Activated naive CD4-positive, alpha-beta T cell treated with anti-CD3 and anti-CD28 coated beads for 36 hours (primary cell): ENCODE results near the gene USP6. TPM values are rescaled to one million over a fixed set of nuclear protein-coding genes. Genes with fewer than 3 reads are reported as not detected.
"Not testable (repeated sequence)": the region's sequence is repeated elsewhere in the genome, so short reads cannot be mapped to it uniquely, and the experiment has no call there.

Source experiments
- CTCF ChIA-PET: fragments of 350-600 bp; sonication (Branson Sonifier 250); formaldehyde crosslinking; loops from one replicate; lab custom pipeline; 2021; ENCODE audit warnings: antibody characterized with exemption; lab: Charles Lee
- DNase-seq: peaks from one replicate; pipeline ENCODE4 v3.0.0-alpha.2; 2020
- H3K27ac Mint-ChIP-seq: one replicate; pipeline ENCODE4 v1.8.0; 2021; ENCODE audit warnings: mild to moderate bottlenecking, mixed read lengths
- H3K27me3 Mint-ChIP-seq: one replicate; pipeline ENCODE4 v1.8.0; 2021; ENCODE audit warnings: low read depth, mixed read lengths
- H3K36me3 Mint-ChIP-seq: one replicate; pipeline ENCODE4 v1.8.0; 2021; ENCODE audit warnings: low read depth, mixed read lengths
- H3K4me1 Mint-ChIP-seq: one replicate; pipeline ENCODE4 v1.8.0; 2021; ENCODE audit warnings: low read depth, mixed read lengths
- H3K4me3 Mint-ChIP-seq: one replicate; pipeline ENCODE4 v1.8.0; 2021; ENCODE audit warnings: mild to moderate bottlenecking, moderate library complexity, mixed read lengths
- H3K9me3 Mint-ChIP-seq: one replicate; pipeline ENCODE4 v1.8.0; 2021; ENCODE audit warnings: mixed read lengths
- intact Hi-C: fragments of 100-400 bp; cut with micrococcal nuclease; formaldehyde crosslinking; loops from one replicate; pipeline ENCODE4 v1.15.1; 2023
- total RNA-seq, 2 experiments: library from RNA; stranded (reverse); gene quantifications; one replicate each; pipeline ENCODE4 v1.2.3, GENCODE V29; 2021

The USP6 gene
- total RNA-seq, 2 experiments from 2014 or later = 0.05 TPM; not detected in 1

DNA sequence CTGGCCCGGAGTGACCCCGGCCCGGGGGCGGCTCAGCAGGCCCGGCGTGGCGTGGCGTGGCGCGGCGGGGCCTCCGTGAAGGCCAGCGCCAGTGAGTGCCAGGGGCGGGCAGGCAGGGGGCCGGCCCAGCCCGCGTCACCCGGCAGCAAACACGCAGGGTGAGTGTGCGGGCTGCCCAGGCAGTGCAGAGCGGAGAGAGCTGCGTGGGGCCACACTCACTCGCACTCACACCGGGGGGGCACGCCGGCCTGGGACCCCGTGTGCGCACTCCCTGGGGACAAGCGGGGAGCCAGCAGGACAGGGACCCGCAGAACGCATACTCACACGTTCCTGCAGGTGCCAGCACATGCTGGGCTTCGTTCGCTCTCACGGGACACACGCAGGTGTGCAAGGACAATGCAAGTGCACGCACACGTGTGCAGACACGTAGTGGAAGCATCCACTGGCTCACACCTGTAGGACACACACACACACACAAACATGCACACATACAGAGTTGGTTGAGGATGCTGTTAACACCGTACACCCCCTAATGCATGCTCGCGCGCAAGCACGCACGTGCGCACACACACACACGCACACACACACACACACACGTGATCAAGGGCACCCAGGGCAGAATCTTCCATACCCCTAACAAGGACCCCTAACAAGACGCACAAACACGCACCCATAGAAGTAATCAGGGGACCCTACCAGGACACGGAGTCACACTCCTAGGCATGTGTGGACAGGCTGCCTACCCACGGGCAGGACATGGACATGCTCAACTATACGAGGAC is 7.7 kb downstream of the USP6 start:
- Mint-ChIP-seq H3K9me3 (no peaks in the 10 kb centered on the region), H3K27ac (no peak overlapping the region), H3K4me3 (no peak overlapping the region), H3K27me3 (peaks cover 34% of the 10 kb centered on the region), H3K36me3 (no peaks in the 10 kb centered on the region), H3K4me1 (peaks cover 4% of the 10 kb centered on the region)
- CTCF ChIA-PET = no interaction called here
- no peak for DNase-seq
- intact Hi-C loops = no loop called here

DNA sequence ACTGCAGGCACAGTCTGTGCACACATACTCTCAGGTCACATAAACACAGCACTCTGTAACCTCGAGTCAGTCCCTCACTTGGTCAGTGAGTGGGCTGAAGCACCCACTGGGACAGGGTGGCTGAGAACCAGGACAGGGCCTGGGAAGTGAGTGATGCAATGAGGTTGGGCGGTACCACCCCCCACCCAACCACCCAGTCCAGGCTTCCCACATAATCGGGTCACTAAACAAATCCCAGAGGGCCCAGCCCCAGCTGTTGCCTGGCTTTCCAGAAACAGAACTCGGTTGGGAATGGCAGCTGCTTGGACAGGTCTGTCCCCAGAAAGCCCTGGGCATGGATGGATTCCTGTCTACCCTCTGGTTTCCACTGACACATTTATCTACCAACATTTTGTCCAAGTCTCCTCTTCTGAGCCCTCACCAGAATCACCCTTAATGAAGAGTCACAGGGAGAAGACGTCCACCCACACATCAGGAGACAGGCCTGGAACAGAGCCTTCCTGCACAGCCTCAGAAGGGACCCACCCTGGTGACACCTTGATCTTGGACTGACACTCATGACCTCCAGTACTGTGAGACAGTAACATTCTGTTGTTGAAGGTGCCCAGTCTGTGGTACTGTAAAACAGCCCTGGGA is 8.4 kb downstream of the USP6 start:
- H3K36me3 Mint-ChIP-seq, H3K27ac Mint-ChIP-seq, DNase-seq, H3K9me3 Mint-ChIP-seq, CTCF ChIA-PET, H3K4me1 Mint-ChIP-seq, intact Hi-C loops, H3K4me3 Mint-ChIP-seq: not testable (repeated sequence)
- H3K27me3 Mint-ChIP-seq = peaks cover 34% of the 10 kb centered on the region

DNA sequence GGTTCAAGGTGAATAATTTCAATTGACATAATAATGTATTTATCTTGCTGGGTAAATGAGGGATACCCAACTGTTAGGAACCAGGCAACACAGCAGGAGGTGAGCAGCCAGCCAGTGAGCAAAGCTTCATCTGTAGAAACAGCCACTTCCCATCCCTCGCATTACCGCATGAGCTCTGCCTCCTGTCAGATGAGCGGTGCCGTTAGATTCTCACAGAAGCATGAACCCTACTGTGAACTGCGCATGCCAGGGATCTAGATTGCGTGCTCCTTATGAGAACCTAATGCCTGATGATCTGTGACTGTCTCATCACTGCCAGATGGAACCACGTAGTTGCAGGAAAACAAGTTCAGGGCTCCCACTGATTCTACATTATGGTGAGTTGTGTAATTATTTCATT is 9.1 kb downstream of the USP6 start:
- H3K4me3 Mint-ChIP-seq, H3K27ac Mint-ChIP-seq, intact Hi-C loops, DNase-seq, H3K4me1 Mint-ChIP-seq, H3K9me3 Mint-ChIP-seq, H3K36me3 Mint-ChIP-seq, CTCF ChIA-PET: not testable (repeated sequence)
- H3K27me3 Mint-ChIP-seq = peaks cover 34% of the 10 kb centered on the region

DNA sequence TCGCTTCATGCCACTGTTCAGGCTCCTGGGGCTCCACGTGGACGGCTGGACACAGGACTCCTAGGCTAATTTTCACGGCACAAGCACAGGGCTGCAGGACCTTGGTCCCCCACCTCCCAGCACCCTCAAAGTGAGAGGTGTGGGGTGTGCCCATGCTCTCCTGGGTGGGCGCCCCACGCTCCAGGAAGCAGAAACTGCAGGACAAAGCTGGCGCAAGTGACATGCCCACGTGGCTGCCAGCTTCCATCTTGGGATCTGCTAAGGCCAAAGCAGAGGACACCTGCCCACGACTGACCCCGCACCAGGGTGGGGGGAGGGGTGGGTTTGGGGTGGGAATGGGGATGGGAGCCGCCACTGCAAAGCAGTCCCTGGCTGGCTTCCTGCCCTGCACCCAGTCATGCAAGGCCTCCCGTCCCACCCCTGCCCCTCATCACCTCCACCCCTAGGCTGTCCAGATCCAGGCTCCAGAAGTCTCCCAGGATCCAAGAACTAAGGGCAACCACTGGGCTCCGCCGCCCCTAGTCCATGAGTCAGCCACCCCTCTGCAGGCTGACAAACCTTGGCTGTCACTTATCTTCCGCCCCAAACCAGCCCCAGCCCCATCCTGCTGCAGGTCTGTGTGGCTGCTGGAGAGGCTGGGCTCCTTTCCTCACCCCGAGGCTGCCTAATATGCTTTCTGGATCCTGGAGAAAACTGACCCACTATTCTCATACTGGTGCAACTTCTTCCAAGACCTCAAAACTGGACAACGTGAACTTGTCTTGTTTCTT is 11.1 kb downstream of the USP6 start:
- no peak overlapping the region for H3K4me3 Mint-ChIP-seq
- CTCF ChIA-PET = no interaction called here
- intact Hi-C loops = no loop called here
- no peak overlapping the region for H3K27ac Mint-ChIP-seq
- no peaks in the 10 kb centered on the region for H3K9me3 Mint-ChIP-seq
- peaks cover 24% of the 10 kb centered on the region for H3K27me3 Mint-ChIP-seq
- DNase-seq = no peak
- H3K36me3 Mint-ChIP-seq = no peaks in the 10 kb centered on the region
- H3K4me1 Mint-ChIP-seq = peaks cover 4% of the 10 kb centered on the region

DNA sequence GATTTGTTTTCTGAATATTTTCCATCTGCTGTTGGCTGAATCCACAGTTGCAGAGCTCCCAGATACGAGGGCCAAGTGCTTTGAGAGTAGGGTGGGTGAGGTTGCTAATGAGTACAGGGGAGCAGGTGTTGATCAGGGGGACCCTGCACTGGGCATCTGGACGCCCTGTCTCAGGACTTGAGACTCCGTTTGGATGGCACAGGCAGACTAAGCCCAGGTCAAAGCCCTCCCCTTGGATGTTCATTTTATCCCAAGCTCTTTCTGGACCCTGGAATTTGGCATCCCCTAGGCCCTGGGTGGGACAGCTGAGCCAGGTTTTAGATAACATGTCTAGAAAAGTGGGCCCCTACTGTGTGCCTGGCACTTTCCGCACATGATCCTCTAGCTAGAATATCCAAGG is 12.1 kb downstream of the USP6 start:
- Mint-ChIP-seq H3K36me3 (no peaks in the 10 kb centered on the region), H3K4me1 (peaks cover 2% of the 10 kb centered on the region)
- intact Hi-C loops = no loop called here

DNA sequence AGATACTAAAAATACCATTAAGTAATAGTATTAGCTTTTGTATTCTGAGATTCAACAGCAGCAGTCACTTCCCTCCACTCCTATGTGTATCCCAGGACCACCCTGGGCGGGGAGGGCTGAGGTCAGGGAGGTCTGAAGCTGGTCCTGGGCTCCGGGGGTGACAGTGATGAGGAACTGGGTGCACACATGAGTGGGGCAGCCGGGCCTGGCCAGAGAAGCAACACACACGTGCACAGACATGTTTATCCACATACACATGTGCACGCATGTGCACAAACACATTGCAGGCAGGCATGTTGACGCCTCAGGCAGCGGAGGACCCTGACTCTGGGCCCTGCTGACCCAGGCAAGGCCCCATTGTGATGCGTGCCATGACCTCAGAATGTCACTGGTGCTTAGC is 12.6 kb downstream of the USP6 start:
- DNase-seq, H3K4me3 Mint-ChIP-seq, H3K27ac Mint-ChIP-seq, H3K36me3 Mint-ChIP-seq, CTCF ChIA-PET, H3K9me3 Mint-ChIP-seq, H3K4me1 Mint-ChIP-seq, intact Hi-C loops: not testable (repeated sequence)
- peaks cover 20% of the 10 kb centered on the region for H3K27me3 Mint-ChIP-seq

More for the DNA sequence above, 12.1 kb downstream of the USP6 start:
- Mint-ChIP-seq H3K27ac (no peak overlapping the region), H3K27me3 (peaks cover 20% of the 10 kb centered on the region), H3K9me3 (no peaks in the 10 kb centered on the region), H3K4me3 (no peak overlapping the region)
- CTCF ChIA-PET = no interaction called here
- no peak for DNase-seq

DNA sequence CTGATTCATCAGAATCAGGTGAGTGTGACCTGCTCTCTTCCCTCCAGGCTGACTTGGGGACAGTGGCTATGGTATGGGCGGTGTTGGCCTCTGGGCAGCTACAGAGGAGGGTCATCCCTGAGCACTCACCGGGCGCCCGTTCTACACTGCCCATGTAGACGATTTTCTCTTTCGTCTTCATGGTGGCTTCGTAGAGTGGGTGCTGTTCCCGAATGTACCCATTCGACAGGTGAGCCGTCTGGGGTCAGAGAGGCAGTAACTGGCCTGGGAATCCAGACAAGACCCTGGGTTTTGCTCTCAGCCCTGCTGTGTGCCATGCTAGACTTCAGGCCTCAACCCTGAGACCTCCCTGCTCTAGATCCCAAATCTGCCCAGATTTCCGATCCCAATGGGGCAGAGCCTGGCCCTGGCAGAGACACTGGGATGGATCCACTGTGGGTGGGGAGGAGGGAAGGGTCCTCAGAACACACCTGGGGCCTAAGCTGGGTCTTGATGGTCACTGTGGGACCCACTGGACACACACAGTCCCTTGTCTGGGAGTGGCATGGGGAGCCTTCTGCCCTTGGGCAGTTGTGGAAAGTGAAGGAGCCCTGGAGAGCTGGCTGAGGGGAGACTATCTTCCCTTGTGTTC is 13.2 kb downstream of the USP6 start:
- Mint-ChIP-seq H3K4me3 (no peak overlapping the region), H3K36me3 (no peaks in the 10 kb centered on the region), H3K9me3 (no peaks in the 10 kb centered on the region), H3K27me3 (peaks cover 15% of the 10 kb centered on the region), H3K4me1 (no peaks in the 10 kb centered on the region), H3K27ac (no peak overlapping the region)
- intact Hi-C loops = no loop called here
- DNase-seq = no peak
- CTCF ChIA-PET = no interaction called here

DNA sequence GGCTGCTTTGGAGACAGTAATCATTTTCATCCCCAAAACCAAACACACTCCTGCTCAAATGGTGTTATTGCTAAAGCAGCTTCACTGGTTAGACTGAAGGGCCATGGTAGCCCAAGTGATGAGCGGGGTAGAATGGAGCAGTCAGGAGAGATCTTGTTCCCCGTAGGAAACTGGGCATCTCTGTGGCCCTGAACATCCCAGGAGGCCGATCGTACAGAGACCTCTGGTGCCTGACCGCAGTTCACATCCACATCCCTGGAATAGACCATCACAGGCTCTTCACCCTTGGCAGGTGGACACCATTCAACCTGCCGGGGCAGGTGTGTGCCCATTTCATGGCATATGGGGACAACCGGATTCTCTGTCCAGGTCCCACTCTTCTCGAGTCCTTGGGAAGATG is 13.9 kb downstream of the USP6 start:
- H3K4me3 Mint-ChIP-seq, H3K27ac Mint-ChIP-seq, H3K4me1 Mint-ChIP-seq, H3K27me3 Mint-ChIP-seq, H3K9me3 Mint-ChIP-seq, intact Hi-C loops, CTCF ChIA-PET, DNase-seq, H3K36me3 Mint-ChIP-seq: not testable (repeated sequence)

DNA sequence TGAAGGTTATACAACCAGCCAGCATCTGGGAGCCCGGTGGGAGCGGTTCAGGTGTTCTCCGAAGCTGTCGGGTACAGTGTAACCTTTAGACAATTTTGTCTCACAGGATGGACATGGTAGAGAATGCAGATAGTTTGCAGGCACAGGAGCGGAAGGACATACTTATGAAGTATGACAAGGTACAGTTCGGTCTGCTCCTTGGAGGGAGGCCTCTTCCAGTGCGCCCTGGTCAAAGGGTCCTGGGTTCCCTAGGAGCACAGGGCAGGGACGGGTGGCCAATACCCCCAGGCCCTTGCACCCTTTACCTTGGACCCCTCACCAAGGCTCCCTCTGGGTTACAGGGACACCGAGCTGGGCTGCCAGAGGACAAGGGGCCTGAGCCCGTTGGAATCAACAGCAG is 14.4 kb downstream of the USP6 start:
- H3K36me3 Mint-ChIP-seq, H3K27ac Mint-ChIP-seq, H3K4me1 Mint-ChIP-seq, DNase-seq, H3K9me3 Mint-ChIP-seq, H3K27me3 Mint-ChIP-seq, intact Hi-C loops, CTCF ChIA-PET, H3K4me3 Mint-ChIP-seq: not testable (repeated sequence)

DNA sequence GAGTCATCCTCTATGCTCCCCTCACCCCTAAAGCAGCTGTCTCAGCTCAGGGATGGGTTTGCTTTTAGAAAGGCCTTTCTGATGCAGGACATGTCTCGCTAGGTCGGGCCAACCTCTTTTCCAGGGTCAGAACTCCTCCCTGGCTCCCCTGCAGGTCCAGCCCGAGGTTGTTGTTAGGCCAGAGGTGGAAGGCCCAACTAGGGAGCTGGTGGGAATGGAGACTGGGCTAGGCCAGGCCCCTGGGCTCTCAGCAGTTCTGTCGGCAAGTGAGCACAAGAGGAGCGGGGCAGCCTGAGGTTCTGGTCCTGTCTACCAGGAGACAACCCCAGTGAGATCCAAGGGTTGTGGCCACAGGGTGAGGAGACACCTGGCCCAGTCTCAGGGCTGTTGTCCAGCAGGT is 14.9 kb downstream of the USP6 start:
- H3K4me3 Mint-ChIP-seq, H3K9me3 Mint-ChIP-seq, intact Hi-C loops, H3K4me1 Mint-ChIP-seq, H3K27ac Mint-ChIP-seq, CTCF ChIA-PET, DNase-seq, H3K27me3 Mint-ChIP-seq, H3K36me3 Mint-ChIP-seq: not testable (repeated sequence)

DNA sequence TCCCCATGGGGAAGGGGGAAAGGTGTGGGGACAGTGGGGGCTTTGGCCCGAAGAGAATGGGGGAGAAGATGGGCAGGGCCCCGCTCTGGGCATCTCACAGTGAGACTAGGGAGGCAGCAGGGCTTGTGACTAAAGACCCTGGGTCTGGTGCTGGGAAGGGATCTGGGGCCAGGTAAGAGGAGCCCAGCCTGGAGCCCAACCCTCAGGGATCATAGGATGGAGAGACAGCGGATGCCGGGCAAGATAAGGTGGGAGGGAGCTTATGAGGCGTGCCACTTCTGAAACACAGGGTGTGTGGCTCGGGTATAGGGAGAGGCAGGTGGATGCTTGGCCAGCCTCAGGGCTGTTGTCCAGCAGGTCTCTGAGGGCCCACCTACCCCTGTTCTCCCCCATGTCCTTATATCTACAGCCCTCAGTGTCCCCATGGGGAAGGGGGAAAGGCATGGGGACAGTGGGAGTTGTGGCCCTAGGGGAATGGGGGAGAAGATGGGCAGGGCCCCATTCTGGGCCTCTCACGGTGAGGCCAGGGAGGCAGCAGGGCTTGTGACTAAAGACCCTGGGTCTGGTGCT is 15.4 kb downstream of the USP6 start:
- Mint-ChIP-seq H3K36me3 (no peaks in the 10 kb centered on the region), H3K27me3 (peaks cover 7% of the 10 kb centered on the region), H3K4me1 (no peaks in the 10 kb centered on the region), H3K27ac (no peak overlapping the region), H3K9me3 (no peaks in the 10 kb centered on the region), H3K4me3 (no peak overlapping the region)
- no peak for DNase-seq
- intact Hi-C loops = no loop called here
- CTCF ChIA-PET = no interaction called here

DNA sequence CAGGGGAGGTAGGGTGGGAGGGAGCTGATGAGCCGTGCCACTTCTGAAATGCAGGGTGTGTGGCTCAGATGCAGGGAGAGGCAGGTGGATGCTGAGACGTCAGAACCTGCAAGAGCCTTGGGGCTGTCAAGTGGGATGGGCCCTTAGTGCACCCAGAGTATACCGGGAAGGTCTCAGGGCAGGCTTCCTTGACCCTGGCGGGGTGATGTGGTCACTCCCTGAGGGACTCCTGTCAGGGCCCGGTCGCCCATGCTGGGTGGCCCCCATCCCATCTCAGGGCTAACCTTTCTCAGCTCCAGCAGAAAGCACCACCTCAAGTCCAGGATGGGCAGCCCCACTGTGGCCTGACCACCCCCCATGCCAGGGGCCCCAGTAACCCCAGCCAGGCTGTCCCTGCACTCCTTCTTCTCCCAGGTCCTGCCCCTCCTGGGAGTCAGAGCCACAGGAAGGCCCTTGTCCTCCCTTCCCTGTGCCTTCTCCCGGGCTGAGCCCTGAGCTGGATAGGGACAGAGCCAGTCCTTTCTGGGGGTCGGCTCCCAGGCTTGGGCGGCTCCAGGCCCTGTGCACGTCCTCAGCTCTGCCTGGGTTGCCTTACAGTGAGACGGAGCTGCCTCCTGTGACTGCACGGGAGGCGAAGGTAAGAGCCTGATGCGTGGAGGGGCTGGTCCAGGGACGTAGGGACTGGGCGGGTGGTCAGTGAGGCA is 16.1 kb downstream of the USP6 start:
- H3K27me3 Mint-ChIP-seq, H3K36me3 Mint-ChIP-seq, H3K9me3 Mint-ChIP-seq, H3K4me3 Mint-ChIP-seq, H3K4me1 Mint-ChIP-seq, H3K27ac Mint-ChIP-seq, DNase-seq, intact Hi-C loops: not testable (repeated sequence)
- CTCF ChIA-PET = interaction anchor here (0.6 kb wide), 1 partner anchor 87 kb away, joined by 3 read pairs; no protein-coding TSS in a partner anchor
